GM18519 (cell line): ENCODE measurements around the gene IGFL2.
"Not testable (repeated sequence)": the region's sequence is repeated elsewhere in the genome, so short reads cannot be mapped to it uniquely, and the experiment has no call there.

Experiments
- ATAC-seq: cut with Tn5 transposase; IDR thresholded peaks from one replicate; pipeline ENCODE4 v1.9.1; 2021; ENCODE audit warnings: mild to moderate bottlenecking, moderate library complexity; ENCODE audit not compliant: unreplicated experiment, low FRiP score

Gene IGFL2

GRCh38 chr19:46147791-46148288 is at the start of gene IGFL2:
TSS of gene IGFL2 (plus strand) at chr19:46148238. CDS start at chr19:46148279, 41 bp downstream.
- no peak for ATAC-seq

DNA sequence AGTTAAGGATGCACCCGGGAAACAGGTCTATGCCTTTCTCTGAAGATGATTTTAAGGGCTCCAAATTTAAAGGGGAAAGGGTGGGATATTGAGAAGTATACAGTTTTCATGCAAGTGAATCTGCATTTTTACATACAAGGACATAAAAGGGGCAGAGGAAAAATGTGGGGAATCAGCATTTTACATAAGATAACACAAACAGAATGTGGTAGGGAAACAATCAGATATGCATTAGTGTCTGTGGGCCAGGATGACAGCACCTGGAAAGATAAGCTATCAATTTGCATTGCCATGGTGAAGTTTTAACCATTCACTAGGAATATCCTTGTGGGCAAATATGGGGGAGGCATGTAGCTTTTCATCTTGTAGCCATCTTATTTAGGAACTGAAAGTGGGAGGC is 47.7 kb upstream of the IGFL2 start:
- ATAC-seq: no peak

- ATAC-seq: no peak
Observed at GRCh38 chr19:46101293-46101692, 46.7 kb upstream of the IGFL2 start.

DNA sequence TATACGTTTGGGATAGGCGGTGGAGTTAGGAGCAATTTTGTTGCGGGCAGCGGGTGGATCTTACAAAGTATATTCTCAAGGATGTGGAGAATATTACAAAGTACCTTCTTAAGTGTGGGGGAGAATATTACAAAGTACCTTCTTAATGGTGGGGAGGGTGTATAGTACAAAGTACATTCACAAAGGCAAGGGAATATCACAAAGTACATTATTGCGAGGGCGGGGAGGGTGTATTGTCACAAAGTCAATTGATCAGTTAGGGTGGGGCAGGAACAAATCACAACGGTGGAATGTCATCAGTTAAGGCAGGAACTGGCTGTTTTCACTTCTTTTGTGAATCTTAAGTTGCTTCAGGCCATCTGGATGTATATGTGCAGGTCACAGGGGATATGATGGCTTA is 45.7 kb upstream of the IGFL2 start:
- not testable (repeated sequence) for ATAC-seq

GRCh38 chr19:46107371-46107770 is 40.7 kb upstream of the IGFL2 start:
- no peak for ATAC-seq

- no peak for ATAC-seq
Observed at GRCh38 chr19:46109876-46110275, 38.2 kb upstream of the IGFL2 start.

DNA sequence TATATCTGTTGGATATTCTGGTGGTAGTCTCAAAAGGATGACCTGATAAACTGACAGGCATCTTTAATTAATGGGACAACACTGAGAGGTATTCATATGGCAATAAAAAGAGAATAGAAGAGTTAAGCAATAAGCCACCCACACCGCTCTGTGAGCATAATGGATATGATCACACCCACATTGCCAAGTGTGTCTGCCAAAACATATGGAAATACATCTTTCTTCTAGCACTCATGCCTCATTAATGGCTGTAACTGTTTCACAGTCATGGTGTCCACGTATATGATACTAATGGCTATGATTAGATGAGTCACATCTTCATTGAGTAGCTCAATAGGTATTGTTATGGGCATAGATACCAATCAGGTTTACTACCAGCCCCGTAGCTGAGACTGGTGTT is 36.7 kb upstream of the IGFL2 start:
- no peak for ATAC-seq

- no peak for ATAC-seq
Observed at GRCh38 chr19:46112527-46112926, 35.5 kb upstream of the IGFL2 start.

DNA sequence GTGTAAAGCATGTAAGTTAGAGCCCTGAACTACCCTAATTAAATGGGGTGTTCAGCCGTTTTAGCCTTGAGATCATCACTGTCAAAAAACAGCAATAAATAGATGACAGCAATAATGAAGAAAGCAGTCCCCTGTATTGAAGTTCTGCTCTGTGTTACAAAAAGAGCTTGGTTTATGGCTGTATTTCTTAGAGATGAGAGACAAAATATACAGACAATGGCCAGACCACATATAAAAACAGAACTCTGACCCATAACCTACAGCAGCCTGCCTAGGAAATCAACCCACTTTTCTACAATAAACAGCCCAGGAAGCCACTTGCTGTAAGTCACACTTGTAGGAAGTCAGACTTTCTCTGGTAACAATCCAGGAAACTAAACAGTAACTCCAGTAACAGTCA is 34.3 kb upstream of the IGFL2 start:
- ATAC-seq: no peak

DNA sequence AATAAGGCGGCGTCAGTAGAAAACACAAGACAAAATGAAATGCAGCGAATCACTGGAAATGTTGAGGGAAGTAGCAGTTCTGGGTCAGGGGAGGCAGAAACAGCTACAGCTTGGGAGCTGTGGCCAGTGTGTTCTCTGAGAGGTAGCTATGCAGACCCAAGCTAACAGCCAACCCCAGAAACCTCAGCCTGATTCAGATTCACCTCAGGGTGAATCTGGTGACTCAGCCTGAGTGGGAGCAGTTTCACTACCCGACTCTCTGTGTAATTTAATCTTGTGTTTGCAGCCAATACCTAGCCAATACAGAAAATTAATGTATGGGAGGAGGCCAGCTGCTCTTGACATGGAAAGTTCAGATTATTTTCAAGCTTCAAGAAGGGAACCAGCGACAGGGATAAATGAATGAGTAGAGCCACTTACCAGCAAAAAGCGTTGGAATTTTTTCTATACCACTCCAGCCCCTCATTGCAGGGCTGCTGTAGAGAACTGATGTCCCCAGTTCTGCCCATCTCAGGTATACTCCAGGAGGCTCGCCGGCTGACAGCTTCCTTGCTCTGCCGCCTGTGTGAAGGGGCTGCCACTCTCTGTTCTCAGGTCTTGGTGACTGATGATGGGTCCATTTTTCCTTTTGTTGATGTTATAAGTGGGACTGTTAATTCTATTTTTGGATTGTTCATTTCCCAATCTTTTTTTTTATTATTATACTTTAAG is 32.5 kb upstream of the IGFL2 start:
- ATAC-seq: no peak

DNA sequence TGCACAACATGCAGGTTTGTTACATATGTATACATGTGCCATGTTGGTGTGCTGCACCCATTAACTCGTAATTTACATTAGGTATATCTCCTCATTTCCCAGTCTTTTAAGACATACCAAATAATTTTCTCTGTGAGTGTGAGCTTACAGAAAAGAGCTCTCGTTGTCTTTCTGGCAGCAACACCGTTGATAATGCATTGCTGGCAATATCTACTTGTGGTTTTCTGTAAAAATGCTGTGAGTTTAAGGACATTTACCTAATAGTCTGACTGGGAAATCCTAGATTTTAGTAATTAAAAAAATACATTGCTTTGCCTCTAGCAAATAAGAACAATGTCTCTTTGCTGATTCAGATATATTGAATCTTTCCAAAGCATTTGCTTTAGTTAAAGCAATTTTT is 31.9 kb upstream of the IGFL2 start:
- ATAC-seq: no peak

GRCh38 chr19:46118136-46118535 is 29.9 kb upstream of the IGFL2 start:
- ATAC-seq: no peak

- no peak for ATAC-seq
Observed at GRCh38 chr19:46124638-46125115, 23.4 kb upstream of the IGFL2 start, which contains the start of gene IGFL3. TSS of gene IGFL3 (minus strand) at chr19:46124688. CDS start at chr19:46124649, 39 bp downstream.

GRCh38 chr19:46125447-46125846 is 22.6 kb upstream of the IGFL2 start:
- ATAC-seq: no peak

GRCh38 chr19:46126086-46126580 is 21.9 kb upstream of the IGFL2 start:
- ATAC-seq: no peak

DNA sequence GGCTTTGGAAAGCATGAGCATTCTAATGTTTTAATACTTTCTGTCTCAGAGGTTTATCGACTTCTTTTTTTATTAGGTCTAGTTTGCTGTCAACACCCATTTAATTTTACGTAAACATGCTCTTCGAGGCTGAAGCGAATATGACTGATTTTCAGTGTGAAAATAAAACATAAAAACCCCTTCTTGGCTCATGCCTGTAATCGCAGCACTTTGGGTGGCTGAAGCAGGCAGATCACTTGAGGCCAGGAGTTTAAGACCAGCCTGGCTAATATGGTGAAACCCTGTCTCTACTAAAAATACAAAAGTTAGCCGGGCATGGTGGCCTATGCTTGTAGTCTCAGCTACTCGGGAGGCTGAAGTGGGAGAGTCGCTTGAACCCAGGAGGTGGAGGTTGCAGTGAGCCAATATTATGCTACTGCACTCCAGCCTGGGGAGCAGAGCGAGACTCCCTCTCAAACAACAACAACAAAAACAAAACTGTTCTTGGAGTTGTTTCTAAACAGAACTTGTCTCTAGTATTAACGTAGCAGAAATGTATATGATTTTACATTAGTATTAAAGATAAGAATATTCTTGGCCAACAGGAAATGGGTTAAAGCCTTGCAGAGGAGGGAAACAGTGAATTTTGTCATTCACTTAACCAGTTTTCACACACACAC is 16.4 kb upstream of the IGFL2 start:
- ATAC-seq: no peak

DNA sequence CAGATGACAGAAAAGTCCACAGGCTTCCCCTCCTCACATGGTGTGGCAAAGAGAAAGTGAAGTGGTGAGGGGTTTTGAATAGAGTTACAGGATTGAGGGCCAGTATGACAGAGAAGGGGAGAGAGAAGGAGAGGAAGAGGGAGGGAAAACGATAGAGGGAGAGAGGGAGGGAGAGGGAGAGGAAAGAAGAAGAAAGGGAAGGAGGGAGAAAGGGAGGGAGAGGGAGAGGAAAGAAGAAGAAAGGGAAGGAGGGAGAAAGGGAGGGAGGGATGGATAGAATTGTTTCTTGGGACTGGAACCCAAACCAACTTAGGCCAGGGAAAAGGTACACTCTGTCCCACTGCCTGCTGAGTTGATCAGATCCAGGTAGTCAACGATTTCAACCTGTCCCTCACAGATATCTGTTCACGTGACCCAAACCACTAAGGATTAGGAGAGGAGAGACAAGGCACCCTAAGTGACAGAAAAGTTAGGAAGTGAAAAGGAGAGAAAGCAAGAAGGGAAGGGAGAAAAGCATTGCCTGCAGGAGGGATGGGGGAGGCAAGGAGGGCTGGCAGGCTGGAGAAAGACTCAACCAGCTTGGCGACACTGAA is 15.4 kb upstream of the IGFL2 start:
- ATAC-seq: no peak

GRCh38 chr19:46133101-46133627 is 14.9 kb upstream of the IGFL2 start:
- ATAC-seq: no peak

- no peak for ATAC-seq
Observed at GRCh38 chr19:46133777-46134241, 14.2 kb upstream of the IGFL2 start.

- ATAC-seq: no peak
Observed at GRCh38 chr19:46134527-46134926, 13.5 kb upstream of the IGFL2 start.

DNA sequence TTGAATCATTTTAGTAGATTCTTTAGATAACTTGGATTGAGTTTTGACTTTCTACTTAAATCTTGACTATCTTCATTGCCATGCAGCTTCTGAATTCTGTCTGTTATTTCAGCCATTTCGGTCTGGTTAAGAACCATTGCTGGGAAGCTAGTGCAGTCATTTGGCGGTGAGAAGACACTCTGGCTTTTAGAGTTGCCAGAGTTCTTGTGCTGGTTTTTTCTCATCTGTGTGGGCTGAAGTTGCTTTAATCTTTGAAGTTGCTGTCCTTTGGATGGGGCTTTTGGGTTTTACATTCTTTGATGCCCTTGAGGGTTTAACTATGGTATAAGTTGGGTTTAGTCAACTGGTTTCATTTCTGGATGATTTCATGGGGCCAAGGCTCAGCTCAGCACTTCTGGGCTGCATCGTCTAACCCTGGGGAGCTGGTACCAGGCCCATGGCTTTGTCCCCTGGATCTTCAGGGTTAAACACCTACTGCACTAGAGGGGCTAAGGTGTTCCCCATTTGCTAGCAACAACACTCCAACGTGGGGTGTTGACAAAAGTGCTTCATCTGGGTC is 10.0 kb upstream of the IGFL2 start:
- ATAC-seq: no peak
